ENCODE measurements around the gene SLC25A23.

- TF ChIP-seq CHD2 (IDR thresholded peaks at IDR 0.05; ENCODE audit: low read length) (no peak), CTCF (IDR thresholded peaks at IDR 0.05; ENCODE audit: control extremely low read depth in 1 of 3, insufficient read depth in 1 of 3, low read depth in 1 of 3, low read length in 3 of 3) (no peak), GABPA (IDR thresholded peaks at IDR 0.05; ENCODE audit: borderline replicate concordance, insufficient read depth, low read length) (no peak), CREB1 (IDR thresholded peaks at IDR 0.05) (no peak), POLR2A (IDR thresholded peaks at IDR 0.05; ENCODE audit: control extremely low read depth in 1 of 2, low read depth in 2 of 2, low read length in 2 of 2) (no peak)
Observed at GRCh38 chr19:6479836-6480398, 20.3 kb upstream of the SLC25A23 start.
